SIG-M5 treated with dmso at 0.1 percent for 504 hours (cell line): ENCODE data around the gene CCNL2.
"Not testable (repeated sequence)": the region's sequence is repeated elsewhere in the genome, so short reads cannot be mapped to it uniquely, and the experiment has no call there.

ENCODE experiments used
- DNase-seq: peaks from one replicate; lab custom pipeline; 2025; ENCODE audit not compliant: unreplicated experiment; lab: John Stamatoyannopoulos, UW

CCNL2 gene

DNA sequence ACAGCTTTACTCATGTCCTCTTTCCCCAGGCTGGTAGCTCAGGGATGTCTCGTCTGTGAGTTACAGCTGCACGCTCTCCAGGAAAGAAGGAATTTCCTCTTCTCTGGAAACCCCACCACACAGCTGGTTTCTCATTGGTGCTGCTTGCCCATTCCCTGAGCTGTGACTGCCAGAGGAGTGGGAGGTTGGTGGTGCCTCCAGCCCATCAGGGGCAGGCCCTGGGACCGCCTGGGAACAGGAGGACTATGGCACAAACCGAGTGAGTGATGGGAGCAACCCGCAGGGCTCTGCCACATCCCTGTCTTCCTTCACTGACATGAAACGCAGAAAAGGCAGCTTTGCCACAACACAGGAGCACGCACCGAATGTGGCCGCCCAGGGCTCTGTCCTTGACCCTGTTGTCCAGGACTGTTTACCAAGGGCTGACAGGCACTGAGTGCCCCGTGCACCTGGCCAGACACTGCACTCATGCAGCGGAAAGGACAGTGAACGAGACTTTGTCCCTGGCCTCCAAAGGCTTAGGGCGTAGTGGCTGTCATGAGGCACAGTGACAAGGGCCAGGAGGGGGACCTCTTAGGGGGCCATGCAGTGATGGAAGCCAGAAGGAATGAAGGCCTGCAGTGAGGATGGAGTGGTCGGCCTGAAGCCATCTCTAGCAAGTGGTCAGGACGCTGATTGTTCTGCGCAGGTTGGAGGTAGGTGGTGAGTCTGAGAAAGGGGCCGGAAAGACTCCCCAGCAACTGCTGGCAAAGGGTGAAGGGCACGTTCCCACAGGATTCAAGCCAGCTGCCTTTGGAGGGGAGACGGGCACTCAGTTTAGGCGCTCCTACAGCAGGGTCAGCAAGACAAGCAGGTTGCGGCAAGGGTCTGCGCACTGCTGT, 1.7 kb upstream of the CCNL2 start:
- DNase-seq = no peak

DNA sequence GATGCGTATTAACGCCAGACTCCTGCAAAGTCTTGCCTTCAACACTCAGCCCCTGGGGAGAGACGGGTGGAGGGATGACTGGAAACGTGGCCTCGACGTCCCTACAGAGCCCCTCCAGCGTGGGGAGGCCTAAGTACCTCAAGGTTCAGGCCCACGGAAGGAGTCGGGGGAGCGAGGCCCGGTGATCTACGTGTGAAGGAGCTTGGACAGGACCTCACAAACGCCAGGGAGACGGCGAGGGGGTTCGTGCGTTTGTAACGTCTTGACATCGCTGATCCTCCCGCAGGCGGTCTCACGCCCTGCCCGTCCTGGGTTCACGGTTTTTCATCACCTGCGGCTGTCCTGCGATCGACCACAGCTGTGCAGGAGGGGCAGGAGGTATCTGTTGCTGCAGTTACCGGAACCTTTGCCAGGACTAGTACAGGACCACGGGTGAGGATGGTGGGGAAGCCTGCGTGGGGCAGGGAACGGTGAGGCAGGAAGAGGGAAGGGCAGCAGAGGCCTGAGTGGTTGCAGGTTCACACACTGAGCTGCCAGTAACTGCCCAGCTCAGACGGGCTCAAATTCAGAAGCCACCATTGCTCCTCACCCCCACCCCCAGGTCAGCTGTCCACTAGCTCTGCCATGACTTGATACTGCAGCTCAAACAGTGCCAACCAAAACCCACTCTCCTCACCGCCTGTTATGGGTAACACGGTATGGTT, 889 bp upstream of the CCNL2 start:
- DNase-seq = no peak

DNA sequence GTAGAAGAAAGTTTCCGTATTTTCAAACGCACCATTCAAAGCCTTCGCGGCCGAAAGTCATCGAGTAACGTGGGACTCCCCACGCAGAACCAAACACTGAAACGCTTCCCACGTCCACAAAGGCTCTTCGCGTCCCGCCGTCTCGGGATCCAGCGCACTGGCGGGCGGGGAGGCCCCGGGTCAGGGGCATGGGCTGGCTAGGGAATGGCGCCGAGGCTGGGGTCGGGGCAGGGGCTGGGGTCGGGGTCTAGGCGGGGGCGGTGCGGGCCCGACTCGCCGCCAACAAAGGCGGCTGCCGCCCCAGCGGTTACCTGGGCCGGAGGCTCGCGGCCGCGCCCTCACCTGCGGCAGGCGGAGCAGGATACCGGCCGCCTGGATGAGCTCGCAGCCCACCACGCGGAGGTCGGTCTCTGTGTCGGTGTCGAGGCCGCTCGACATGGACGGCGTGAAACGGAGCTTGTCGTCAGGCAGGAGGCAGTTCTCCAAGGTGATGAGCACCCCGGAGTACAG, 403 bp downstream of the CCNL2 start:
- DNase-seq = no peak

DNA sequence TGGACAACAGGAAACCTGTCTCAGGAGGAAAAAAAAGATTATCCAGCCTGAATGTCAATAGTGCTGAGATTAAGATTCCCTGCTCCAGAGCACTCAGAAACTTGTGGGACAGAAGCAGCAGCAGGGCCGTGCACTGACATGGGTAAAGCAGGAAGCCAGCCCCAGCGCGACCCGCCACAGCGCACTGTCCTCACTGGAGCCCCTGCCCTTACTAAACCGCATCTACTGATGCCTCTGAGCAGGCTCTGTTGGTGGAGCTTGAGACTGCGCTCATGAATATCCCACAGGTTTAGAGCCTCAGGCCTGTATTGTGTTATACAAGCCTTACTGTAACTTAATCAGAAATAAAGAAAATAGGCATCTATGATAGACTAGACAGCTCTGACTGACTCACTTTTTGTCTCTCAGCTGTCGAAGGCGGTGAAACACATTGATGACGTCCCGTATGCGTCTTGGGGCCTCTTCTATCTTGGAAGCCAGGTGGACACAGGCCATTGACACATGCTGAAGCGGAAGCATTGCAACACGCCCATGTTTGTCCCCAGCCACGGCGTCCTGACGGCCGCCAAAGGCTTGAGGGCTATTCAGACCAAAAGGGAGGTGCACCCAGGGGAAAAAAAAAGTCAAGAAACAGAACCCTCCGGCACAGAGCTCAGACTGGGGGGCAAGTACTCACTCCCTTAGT, 1.2 kb downstream of the CCNL2 start:
- peak; percentile 60 for DNase-seq

DNA sequence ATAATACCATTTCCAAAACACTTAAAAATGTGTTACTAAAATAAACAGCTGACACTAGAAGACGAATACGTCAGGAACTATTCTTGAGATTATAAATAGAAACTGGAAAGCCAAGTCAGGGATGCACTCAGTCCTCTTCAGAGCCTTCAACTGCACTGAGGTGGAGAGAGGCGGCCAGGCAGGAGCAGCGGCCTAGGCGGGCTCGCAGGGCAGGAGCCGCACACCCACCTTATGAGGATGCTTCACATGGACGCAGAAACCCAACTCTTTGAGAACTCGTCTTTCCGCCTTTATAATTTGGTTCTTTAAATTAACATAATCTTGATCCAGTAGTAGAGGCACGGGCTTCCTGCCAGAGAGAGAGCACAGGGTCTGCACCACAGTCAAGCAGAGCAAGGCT, 4.0 kb downstream of the CCNL2 start:
- no peak for DNase-seq

DNA sequence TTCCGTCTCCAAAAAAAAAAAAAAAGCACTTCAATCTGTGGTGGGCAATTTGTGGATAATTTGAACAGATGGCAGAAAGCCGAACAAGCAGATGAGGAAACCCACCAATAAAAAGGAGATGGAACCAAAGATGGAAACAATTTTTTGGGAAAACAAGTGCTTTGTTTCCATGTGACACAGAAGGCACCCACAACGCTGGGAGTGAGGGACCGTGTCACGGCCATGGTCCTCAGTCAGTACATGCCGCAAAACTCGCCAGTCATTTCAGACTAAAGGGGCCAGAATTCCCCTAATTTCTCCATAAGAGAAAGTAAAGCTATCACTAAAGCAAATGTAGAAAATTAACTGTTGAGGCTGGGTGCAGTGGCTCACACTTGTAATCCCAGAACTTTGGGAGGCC, 5.0 kb downstream of the CCNL2 start:
- no peak for DNase-seq

DNA sequence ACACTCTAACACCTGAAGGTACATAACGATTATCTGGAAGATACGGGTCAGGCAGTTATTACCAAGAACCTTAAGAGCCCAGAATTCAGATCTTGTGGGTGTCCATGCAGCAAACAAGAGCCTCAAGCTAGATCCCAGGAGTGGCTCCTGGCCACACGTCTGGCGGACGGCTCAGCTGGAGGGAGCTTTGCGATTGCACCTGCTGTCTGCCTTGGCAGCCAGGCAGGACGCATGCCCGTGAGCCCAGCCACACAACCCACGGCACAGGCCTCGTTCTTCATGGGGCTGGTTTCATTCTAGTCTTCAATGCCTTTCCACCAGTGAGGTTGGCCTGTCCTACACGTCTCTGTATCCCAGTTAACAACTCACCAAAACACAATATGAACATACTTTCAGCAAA, 5.7 kb downstream of the CCNL2 start:
- DNase-seq = no peak

DNA sequence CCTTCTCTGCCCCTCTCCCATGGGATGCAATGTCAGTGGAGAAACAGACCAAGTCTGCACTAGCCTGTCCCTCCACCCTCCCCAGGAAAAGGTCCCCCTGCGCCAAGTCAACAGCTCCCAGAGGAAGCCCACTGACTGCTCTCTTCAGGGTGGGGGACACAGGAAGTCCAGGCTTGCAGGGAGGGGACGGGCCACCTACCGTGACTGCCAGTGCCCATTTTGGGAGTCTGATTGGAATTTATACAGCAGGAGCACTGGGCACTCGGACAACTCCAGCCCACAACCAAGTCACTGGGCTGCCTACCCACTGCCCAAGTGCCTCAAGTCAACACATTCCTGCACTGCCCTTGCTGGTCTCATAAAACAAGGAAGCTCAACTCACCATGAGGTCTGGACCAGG, 6.1 kb downstream of the CCNL2 start:
- DNase-seq = no peak

DNA sequence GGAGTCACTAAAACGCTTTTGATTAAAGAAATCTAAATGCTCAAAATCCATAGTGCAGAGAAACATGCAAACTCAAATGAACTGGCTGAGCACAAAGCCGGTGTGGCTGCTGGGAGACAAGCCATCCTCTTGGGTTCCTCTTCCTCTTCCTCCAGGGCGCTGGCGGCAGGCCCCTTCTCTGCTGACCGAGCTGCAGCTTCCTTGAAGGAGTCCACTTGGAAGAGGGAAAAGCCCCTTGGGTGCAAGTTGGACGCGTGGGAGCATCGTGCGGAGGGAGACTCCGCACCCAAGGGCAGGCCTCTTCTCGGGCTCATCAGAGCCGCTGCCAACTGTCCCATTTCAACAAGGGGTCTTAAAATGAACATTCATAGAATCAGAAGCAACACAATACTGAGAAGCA, 7.9 kb downstream of the CCNL2 start:
- no peak for DNase-seq

DNA sequence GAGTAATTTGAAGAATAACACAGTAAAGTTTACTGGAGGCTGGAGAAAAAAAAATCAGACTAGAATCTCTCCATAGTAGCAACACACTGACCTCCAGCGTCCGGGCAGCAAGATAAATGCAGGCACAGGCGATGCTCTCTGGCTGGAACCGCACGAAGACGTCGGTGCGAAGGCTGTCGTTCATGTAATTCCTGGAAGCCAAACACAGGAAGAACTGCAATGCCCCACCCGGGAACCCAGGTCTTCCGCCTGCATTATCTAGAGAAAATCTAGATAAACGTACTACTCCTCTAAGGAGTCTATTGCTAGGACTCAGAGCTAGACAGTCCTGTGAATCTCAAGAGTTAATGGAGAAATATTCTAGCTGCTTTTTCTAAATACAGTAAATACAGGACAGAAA, 8.5 kb downstream of the CCNL2 start:
- DNase-seq = no peak

DNA sequence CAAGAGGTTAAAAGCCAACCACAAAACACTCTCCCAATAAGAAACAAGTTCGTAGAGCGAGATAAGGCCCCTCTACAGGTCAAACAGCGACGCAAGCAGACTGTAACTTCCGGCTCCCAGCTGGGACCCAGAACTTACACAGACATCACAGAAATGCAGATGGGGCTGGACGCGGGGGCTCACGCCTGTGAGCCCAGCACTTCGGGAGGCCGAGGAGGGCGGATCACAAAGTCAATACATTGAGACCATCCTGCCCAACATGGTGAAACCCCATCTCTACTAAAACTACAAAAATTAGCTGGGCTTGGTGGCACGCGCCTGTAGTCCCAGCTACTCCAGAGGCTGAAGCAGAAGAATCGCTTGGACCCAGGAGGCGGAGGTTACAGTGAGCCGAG, 11.1 kb downstream of the CCNL2 start:
- DNase-seq = no peak

DNA sequence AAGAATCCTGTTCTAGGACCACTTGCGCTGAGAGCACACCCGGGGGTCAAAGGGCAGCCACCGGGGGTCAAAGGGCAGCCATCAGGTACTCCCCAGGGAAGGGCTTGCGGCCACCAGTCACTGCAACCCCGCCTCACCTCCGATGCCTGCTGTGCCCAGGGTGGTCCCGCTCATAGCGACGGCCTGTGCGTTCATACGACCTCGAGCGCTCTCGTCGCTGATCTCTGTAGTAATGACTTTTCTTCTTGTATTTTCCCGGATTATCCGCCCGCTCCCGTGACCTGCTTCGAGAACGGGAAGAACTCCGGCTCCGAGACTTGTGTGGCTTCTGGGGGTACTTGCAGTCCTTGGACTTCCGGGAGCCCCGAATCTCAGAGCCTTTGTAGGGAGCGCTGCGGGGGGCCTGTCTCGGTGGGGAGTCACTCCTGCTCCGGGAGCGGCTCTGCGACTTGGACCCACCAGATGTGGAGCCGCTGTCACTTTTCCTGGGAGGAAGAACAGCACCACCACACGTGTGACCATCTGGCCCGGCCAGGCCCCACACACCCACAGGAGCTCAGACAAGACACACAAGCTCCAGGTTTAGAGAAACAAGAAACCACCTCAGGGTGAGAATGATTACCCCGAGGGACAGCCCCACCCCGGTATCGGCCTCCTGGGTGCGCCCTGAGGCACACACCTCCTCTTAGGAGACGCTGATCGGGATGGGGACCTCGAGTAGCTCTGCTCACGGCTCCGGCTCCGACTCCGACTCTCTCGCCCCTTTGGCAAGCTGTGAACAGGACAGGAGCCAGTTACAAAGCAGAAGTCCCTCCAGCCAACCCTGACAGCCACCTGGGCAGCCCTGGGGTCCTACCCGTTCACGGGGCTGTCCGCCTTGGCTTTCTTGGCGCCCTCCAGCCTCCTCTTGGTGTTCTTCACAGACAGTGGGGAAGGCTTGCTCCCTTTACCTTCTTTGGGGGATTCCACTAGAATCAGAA, 11.7 kb downstream of the CCNL2 start:
- DNase-seq = no peak

DNA sequence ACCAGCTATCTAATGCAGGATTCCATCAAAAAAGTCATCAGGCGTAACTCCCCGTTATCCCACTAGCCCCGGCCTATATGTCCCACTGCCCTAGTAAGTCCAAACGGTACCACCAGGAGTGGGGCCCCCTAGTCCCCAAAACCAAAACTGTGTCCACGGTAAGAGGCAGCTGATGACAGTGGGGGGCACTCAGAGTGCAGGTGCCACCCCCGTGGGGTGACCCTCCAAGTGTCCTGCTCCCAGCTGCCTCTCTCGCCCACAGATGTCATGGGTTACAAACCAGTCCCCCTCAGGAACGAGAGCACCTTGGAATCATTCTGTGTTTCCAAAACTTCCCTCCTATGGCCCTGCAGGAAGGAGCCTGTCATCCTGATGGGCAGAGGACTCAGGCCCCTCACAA, 13.2 kb downstream of the CCNL2 start:
- DNase-seq = no peak

DNA sequence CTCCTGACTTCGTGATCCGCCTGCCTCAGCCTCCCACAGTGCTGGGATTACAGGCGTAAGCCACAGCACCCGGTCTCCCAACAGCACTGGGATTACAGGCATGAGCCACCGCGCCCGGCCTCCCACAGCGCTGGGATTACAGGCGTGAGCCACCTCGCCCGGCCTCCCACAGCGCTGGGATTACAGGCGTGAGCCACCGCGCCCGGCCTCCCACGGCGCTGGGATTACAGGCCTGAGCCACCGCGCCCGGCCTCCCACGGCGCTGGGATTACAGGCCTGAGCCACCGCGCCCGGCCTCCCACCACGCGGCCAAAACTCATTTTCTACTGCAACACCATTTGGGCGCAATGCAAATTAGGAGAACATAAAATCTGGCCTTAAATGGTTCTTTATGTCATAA, 13.8 kb downstream of the CCNL2 start:
- DNase-seq = not testable (repeated sequence)

DNA sequence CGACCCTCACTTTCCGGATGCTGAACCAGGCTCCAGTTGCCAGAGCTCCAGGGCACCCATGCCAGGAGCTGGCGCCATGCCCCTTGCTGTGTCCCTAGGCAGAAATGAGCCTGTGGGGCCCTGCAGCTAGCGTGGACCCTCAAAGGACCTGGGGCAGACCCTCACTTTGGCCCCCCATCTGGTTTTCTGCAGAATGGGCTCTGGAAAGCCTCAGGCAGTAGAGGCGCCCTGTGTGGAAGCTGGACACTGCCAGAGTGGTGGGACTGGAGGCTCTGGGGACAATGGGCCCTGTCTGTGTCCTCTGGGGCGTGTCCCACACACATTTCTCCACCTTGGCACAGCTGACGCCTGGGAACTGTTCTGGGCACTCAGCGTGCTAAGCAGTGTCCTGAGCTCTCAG, 17.8 kb downstream of the CCNL2 start:
- no peak for DNase-seq

DNA sequence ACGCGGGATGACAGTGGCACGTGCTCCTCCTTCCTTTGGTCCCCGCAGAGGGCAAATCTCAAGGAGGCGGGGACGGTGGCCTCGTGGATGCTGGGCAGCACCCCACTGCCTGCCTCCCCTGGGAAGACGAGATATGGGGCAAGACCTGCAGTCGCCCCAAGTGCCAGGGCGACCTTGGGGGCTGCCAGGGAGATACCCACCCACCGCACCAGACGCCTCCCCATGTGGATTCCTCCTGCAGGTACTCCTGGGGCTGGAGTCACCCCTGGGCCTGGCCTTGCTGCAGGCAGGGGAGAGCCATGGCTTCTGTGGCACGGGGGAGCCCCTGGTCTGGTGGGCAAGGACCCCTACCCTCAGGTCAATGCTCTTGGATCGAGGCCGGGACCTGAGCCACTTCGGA, 18.3 kb downstream of the CCNL2 start:
- DNase-seq = no peak

DNA sequence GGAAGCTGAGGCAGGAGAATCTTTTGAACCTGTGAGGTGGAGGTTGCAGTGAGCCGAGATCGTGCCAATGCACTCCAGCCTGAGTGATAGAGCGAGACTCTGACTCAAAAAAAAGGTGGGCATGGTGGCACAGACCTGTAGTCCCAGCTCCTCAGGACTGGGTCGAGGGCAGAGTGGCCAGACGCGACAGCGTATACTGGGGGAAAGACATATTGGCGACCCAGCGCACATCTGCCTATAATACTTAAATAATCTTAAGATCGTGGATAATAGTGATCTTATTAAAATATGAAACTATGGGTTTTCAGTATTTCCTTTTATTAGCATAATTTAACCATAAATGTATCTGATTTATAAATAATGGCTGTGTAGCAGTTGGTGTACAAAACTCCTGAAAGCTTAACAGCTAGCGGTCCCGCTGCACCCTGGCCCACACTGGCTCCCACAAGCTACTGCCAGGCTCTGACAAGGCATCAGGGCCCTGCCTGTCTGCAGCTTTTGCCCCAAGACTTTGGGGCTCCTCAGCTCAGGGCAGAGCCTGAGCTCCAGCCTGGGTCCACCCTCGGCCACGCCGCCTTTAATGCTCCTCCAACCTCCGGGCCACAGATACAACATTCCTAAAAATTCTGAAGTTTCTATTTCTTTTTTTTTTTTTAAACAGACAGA, 21.5 kb downstream of the CCNL2 start:
- DNase-seq = no peak

DNA sequence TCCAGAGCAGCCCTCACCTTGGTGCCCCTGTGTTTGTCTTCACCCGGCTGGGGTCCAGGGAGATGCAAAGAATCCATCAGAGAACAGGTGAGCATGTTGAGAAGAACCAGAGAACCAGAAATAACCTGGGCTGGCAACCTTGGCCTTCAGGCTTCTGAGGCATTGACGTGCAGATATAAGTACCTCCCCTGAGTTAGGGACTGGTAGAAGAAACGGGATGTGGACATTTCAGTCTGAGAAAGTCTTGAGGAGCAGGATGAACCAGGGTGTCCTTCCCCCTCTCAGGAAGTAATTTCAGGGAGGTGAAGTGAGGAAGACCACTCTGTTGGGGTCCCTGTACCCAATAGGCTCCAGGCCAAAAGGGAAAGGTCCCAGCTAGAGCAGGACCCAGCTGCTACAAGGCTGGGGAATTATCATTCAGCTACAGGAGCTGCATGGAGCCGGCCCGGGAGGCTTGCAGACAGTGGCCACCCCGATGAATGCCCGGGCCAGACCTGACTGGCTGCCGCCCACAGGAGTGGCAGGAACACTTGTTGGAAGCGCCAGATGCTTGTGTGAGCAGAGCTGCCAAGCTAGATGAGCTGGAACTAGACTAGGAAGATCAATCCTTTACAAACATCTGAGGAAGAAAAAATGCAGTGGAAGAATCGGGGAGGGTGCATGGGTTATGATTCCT, 22.4 kb downstream of the CCNL2 start:
- no peak for DNase-seq

DNA sequence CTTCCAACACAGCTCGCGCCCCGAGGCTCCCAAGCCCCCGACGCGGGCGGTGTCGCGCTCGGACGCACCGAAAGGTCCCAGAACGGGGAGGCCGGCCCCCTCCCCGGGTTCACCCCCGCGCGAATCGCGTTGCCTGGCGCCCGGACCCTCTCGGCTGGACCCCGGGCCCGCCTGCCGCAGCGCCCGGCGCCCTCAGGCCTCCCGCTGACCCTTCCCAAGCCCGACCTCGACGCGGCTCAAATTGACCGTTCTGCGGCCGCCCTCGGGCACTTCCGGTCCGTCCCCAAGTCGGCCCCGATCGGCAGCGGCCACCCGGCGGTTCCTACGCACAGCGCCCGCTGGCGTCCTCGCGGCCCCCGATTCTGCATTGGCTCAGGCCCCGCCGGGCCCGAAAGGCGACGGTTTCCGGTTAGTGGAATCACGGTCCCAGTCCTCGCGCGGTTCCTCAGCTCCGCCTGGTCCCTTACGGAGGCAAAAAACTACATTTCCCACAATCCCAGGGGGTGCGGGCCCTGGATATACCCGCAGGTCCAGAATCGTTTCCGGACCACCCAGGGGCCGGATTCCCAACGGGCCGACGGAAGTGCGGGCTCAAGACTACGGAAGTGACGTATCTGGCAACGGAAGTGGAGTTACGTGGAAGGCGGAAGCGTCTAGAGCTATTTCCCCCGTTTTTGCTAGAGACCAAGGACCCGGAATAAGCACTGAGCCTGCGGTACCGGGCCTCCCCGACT, 24.0 kb downstream of the CCNL2 start, which contains the start of gene AURKAIP1:
AURKAIP1 (minus strand) TSS at position 279 of the 734 bp plus-strand sequence. CDS start 451 bp downstream, outside the sequence.
- DNase-seq = peak; percentile 98
